ENCODE results near the gene FBXO4. TPM values are rescaled to one million over a fixed set of nuclear protein-coding genes. Genes with fewer than 3 reads are reported as not detected.

FBXO4 gene, protein sequence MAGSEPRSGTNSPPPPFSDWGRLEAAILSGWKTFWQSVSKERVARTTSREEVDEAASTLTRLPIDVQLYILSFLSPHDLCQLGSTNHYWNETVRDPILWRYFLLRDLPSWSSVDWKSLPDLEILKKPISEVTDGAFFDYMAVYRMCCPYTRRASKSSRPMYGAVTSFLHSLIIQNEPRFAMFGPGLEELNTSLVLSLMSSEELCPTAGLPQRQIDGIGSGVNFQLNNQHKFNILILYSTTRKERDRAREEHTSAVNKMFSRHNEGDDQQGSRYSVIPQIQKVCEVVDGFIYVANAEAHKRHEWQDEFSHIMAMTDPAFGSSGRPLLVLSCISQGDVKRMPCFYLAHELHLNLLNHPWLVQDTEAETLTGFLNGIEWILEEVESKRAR
- total RNA-seq: 9.7 and 12.3 TPM in 2 replicates

DNA sequence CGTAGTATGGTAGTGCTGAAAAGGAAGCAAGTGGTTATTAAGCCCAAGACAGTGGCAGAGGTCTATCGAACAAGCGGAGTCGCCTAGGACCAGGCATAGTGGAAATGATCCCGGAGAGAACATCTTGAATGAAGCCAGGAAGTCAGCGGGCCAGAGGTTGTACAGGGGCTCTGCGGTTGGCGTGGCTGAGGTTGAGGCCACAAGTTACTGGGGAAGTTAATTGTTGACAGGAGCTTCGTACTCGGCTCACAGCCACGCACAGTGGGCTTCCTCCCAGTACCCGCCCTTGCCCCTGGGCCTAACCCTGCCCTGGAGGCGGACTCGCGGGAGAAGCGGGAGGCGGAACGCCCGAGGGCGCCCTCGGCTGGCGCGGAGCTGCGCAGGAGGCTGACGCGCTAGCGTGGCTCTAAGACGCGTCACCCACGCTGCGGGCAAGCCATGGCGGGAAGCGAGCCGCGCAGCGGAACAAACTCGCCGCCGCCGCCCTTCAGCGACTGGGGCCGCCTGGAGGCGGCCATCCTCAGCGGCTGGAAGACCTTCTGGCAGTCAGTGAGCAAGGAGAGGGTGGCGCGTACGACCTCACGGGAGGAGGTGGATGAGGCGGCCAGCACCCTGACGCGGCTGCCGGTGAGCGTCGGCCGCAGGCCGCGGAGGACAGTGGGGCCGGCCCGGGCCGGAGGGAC, at the start of gene FBXO4:
FBXO4 (plus strand) TSS at position 410 of the 683 bp plus-strand sequence; CDS start at position 439, 29 bp downstream.

DNA sequence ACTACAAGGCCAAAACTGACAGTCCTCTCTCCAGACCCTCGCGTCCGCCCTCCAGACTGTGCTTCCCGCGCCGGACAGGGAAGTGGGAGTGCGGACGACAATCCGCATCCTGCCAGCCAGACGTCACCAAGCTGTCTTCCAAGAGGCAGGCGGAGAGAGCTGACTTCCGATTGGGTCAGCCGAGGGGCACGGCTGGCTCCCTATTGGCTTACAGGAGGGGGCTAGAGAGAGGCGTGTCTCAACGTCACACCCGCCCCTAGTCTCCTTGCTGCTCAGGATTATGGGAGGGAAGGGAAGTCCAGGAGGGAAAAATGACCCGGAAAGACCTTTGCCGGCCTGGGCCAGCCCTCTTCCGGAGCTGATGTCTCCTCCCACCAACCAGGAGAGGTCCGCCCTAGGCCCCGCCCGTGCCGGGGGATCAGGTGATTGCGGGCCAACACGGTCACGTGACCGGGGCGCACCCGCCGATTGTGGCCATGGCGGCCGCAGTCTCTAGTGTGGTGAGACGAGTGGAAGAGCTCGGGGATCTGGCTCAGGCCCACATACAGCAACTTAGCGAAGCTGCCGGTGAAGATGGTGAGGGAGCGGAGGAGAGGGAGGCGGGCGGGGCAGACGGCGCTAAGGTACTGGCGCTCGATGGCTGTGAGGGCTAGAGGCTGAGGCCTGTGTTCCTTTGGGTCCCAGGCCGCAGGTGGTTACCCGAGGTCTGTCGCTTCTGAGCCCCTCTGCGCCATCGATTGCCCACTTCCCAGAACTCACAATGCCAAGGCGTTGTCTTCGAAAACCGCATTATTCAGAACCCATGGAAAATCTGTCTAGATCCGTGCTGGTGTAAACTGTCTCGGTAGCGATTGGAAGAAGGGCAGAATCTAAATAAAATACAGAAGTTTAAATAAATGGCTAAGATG, 20.9 kb upstream of the FBXO4 start, which contains the start of gene RIMOC1:
RIMOC1 (plus strand) TSS at position 453 of the 908 bp plus-strand sequence; CDS start at position 477, 24 bp downstream.

Other genes starting within 250 kb of the FBXO4 start
- gene OXCT1, start 54.9 kb upstream of the FBXO4 start, total RNA-seq: 29.7 and 32.1 TPM in 2 replicates
- gene RIMOC1, start 20.9 kb upstream of the FBXO4 start, total RNA-seq: 9.7 and 11.9 TPM in 2 replicates

All from bronchus fibroblast of lung (primary cell).